Fibroblast of skin of right biceps (primary cell): ENCODE data around the gene DTNBP1.

Source experiments
- DNase-seq: peaks from one replicate; pipeline ENCODE4 v3.0.0-alpha.2; 2013

Gene DTNBP1

DNA sequence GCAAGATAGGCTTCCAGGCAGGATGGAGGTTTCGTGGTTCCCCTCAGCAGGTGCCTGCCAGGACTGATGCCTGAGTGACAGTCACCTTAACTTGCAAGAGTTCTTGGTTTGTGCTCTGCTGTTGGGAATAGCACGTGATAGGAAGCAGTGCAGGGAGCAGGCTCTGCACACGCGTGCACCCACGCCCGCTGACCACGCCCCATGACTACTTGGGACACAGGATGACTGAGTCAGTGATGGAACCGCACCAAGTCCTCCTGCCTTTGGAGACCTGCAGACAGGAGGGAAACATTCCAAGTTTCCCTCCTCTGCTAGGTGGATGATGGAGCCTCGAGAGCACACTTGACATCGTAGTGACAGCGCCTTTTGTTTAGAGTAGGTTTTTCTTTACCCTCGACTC is 164.2 kb downstream of the DTNBP1 start:
- no peak for DNase-seq

DNA sequence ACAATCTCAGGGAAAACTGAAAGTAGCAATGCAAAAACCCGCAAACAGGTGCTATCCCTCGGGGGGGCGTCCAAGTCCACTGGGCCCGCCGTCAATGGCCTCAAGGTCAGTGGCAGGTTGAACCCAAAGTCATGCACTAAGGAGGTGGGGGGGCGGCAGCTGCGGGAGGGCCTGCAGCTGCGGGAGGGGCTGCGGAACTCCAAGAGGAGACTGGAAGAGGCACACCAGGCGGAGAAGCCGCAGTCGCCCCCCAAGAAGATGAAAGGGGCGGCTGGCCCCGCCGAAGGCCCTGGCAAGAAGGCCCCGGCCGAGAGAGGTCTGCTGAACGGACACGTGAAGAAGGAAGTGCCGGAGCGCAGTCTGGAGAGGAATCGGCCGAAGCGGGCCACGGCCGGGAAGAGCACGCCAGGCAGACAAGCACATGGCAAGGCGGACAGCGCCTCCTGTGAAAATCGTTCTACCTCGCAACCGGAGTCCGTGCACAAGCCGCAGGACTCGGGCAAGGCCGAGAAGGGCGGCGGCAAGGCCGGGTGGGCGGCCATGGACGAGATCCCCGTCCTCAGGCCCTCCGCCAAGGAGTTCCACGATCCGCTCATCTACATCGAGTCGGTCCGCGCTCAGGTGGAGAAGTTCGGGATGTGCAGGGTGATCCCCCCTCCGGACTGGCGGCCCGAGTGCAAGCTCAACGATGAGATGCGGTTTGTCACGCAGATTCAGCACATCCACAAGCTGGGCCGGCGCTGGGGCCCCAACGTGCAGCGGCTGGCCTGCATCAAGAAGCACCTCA is 166.3 kb downstream of the DTNBP1 start:
- no peak for DNase-seq

DNA sequence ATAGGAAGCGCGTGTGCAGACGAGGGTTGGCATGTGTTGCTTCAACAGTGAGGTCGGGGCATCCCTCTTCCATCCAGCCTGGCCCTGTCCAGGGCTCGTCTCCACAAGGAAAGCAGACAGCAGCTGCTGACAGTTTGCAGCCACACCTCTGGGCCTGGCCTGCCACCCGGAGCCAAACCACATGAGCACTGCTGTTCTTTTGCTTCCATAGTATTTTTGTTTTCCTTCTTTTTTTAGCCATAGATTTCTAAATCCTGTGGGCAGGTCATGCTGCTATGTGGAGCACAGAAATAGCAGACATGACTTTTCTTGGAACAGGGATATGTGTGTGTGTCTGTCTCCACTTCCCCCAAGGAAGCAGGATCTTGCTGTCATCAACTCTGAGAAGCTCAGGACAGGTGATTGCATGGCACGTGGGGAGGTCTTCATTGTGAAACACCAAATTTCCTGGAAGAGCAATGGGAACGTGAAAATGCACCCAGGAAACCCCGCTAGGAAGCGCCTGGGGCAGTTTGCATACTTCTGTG is 167.4 kb downstream of the DTNBP1 start:
- DNase-seq, result no peak

DNA sequence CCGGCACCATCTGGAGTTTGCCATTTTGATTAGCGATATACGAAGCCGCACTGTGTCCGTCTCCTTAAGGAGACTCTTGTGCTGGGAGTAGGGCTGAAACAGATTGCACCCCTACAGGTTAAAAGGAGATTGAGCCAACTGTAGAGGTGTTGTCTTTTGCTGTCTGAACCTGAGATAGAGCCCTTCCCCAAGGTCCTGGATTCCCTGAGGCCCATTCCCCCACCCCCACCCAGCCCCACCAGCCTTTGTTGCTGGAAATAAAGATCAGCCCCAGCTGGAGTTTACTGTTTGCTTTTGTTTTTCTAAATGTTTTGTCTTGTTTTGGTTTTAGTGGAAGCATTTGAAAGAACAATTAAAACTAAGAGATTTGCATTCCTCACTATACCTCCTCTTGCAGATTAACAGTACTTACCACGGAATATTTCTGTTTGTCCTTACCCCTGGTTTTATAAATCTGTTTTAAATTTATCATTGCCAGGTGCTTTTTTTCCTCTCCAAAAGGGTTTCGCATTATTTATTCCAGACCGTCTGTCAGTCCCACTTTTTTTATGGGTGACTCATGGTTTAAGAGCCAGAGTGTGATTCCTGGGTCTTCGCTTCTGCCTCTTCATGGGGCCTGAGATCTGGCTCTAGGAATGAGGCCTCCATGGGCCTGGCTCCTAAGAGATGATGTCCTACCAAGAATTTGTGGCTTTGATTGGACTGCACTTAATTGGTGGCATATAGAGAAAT is 169.2 kb downstream of the DTNBP1 start:
- peak; percentile 67 for DNase-seq

DNA sequence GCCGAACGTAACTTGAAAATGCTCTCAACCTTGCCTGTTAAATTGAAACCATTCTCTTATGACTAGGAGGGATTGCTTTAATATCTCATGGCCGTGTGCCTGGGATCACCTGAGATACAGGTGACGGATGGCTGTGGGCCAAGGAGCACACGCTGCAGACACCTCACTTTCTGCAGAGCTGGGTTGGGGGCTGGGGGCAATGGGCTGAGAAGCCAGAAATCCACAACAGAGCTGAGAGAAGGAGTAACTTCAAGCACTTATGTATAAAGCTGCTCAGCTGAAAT is 170.9 kb downstream of the DTNBP1 start:
- DNase-seq, result no peak

DNA sequence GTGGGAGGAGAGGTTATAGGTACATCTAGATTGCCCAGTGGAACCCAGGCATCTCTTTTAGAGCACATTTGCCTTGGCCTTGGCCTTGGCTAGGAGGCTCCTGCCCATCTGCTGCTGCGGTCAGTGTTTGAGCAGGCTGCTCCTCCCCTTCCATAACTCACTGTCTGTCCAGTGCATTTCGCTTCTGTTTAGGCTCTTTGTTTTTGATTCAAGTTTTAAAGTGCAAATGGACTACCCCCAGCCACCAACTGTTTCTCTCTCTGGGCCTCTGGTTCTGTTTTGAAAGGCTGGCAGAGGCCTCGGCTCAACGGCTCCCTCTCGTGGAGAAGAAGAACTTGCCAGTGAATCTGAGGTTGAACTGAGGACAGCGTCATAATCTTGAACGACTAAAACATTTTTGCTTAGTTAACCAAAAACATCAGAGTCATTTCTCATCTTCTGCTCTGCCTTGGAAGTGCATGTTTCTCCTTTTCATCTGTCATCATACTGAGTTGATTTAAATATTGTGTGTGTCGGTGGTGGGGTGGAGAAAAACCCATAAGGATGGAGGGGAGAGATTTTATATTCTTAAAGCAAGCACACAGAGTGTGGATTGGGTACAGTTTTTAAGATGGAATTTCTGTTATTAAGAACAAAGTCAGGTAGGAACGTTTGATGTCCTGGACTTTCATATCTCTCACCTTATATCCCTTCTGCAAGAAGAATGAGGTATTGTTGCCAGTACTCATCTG is 171.4 kb downstream of the DTNBP1 start:
- peak; percentile 71 for DNase-seq

DNA sequence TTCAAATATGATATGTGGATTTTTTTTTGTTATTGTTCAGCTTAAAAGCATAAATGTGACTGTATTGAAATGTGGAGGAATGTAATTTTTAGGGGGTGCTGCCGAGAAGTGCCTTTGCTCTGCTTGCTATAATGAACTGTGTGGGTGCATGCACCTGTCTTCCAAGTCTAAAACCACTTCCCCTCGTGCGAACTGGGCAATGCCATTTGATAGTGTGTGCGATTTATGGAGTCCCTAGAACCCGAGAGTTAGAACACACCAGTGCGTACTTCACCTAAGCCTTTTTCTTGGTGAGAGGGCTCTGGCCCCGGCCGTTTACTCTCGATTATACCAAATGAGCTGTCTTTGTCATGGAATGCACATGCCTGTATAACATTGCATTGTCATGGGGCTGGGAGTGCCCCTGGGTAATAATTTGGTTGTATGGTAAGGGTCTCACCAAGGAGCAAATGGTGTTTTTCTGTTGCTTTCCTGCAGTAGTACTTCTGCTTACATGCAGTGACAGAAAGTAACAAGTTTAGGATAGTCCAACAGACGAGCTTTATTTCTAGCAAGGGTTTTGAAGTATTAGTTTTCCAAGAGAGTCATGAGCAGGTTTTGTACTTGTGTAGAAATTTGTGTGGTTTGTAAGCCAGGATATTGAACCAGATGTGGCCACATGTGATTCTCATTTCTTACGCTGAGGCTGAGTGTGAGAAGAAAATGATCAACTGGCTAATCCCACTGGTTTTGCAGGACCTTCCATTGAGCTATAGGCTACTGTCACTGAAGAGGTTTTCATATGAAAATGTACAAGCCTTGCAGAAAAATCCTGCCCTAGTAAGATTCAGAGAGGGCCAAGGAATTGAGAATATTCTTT is 172.4 kb downstream of the DTNBP1 start:
- DNase-seq, result no peak

DNA sequence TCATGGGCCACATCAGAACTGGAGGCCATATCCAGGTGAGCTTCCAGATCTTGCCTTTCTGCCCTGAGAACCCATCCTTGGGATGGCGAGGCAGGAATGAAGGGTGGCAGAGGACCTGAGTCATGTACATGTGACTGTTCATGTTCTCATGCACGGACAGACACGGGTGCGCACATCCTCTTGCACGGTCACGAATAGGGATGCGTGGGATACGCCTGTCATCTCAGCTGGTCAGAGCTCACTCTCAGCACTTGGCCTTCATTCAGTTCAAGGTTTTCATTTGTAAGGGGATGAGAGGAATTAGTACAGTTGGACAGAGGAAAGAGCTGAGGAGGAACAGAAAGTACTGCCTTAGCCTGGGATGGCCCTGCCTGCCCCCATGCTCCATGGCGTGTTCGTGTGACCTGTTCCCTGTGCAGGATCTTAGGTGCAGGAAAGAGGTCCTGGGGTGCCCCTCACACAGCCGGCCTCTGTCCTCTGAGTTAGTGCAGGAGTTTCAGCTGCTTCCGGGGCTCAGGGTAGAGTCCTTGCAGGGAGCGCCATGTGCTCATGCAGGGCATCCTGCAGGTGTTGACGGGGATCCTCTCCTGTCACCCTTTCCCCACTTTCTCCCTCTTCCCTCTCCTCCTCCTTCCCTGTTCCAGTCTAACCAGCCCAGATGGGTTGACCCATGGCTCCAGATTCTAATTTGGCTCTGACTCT is 173.4 kb downstream of the DTNBP1 start:
- DNase-seq, result no peak

DNA sequence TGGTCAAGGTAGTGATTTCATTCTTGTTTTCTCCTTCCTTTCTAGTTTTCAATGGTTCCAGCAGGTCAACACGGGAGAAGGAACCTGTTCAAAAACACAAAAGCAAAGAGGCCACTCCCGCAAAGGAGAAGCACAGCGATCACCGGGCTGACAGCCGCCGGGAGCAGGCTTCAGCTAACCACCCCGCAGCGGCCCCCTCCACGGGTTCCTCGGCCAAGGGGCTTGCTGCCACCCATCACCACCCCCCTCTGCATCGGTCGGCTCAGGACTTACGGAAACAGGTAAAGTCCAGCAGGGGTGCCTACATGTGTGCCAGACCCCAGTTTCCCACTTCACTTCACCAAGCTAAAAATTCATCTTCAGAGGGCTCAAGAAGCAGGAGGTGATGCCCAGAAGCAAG is 175.6 kb downstream of the DTNBP1 start:
- DNase-seq, result no peak

DNA sequence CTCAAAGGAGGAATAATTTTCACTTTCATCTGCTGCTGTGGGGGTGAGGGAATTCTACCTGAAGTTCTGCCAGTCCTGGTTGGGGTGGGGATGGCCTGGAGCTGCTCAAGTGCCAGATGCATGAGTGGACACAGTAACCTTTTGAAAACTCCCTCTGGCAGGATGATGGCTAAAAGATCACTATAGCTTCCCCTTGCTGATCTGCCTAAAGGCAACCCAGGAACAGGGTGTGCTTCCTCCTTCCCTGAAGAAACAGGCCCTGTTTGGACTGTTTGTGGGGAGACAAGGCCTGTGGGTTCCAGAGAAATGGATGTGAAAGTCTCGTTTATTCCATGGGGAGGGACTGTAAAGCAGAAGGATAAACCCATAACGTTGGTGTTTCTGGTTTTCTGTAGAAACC is 176.9 kb downstream of the DTNBP1 start:
- no peak for DNase-seq

DNA sequence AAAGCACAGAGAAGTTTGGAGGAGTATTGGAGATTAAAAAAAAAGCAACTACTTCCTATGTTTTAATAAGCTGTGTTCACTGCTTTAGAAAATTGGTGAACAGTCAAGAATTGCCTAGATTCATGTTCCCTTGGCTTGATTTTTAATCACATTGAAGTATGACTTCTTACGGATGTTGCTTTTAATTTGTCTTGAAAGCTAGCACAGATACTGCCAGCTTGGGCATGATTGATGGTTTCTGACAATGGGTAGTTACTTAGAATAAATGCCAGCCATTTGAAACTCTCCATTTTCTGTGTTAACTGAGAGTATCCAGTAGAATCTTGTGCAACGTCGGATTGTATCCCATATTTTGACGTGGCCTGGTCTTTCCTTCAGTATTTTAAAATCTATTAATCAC is 178.0 kb downstream of the DTNBP1 start:
- no peak for DNase-seq

DNA sequence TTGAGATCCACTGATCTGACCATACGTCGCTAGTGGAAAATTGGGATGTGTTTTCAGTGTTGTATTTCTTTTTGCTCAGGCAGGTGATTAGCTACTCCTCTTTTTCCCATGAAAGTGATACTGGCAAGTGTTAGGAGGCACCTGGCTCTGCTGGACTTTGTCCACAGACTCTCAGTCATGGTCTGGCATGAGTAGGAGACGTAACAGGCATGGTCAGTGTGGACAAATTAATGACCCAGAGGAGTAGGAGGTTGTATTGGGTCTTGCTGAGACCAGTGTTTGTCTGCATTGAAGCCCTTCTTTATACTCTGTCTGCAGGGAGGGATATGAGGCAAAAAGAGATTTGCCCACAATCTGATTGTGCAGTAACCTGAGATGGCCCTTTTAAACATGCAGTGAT is 178.7 kb downstream of the DTNBP1 start:
- DNase-seq, result no peak

DNA sequence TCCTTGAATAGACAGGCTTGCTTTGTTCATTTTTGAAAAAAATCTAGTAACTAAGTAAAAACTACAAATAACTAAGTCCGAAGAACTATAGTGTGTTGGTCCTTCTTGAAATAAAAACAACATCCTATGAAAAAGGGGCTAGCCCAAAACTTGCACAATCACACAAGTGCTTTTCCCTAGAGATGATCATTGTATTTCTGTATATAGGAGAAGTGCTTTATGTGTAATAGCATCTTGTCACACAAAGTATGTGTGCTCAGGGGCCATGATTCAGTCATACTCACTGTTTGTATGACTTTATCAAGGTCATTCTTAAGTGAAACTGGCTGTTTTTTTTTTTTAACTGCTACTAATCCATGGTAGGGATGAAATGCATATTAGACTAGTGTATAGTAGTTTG is 179.8 kb downstream of the DTNBP1 start:
- DNase-seq, result peak; percentile 24

DNA sequence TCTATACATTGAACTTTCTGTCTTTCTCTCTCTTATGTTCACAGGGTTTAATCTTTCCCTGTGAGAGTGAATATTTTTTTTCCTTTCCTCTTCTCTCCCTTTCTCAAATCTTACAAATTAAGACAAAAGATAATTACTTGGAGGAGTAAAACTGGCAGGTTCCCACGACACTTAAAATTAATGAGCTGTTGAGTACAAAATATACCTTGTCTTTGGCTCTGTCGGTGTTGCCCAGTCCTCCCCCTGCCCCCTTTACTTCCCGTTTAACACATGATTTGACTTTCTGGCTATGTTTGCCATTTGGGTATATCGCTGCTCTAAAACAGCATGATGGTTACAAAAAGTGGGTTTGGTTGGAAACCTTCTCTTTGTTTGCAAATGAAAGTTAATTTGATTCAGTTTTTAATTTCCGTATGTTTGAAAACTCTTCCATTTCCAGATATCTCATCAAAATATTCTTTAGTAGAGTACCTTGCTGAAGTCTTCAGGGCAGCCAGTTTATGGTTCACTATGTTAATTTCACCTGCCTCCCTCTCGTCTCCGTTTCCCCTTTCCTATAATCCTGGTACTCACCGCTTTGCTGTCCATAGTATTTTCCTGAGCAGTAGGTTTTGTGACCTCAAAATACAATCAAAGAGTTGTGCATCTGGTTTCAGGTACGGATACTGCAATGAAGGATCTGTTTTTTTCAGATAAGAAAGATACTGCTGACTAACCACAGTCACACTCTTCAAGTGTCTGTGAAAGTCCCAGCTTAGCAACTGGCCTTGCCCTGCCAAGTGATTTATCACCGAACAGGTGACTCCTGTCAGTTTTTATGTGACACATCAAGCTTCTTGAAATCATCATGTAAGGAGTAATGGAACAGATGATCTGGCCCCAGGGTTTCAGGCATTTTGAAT is 181.2 kb downstream of the DTNBP1 start:
- DNase-seq, result no peak

DNA sequence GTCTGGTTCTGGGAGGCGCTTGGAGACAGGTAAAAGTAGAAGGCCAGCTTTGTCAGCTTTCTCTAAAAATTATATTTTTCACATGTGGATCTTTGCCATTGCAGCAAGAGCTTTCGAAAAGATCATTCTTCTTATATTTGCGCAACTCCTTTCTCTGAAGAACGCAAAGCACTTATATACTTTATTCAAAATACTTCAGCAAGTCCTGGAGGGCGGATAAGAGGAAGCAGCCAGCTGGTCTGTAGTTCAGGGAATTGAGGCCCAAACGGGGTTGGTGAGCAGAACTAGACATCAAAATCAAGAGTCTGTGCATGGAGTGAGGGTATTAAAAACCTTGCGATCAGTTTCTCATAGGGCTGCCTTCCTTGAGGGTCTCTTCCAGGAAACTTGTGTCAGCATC is 182.3 kb downstream of the DTNBP1 start:
- DNase-seq, result no peak

DNA sequence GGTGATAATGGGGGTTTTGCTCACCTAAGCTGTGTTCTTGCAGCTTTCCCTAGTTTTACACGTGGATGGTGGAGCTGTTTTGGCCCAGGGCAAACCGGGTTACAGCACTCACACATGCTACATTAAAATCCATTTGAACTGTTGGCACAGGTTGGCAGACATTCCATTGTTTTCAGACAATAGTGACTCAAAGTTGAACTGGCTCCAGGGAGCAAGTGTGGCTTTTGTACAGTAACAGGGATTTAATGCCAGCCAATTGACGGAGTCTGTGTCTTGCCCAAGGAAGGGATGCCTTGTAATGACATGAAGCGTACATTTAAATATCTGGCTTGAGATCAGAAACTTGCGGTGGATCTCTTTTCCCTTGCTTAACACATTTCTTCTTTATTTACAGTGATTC is 183.1 kb downstream of the DTNBP1 start:
- DNase-seq, result no peak

DNA sequence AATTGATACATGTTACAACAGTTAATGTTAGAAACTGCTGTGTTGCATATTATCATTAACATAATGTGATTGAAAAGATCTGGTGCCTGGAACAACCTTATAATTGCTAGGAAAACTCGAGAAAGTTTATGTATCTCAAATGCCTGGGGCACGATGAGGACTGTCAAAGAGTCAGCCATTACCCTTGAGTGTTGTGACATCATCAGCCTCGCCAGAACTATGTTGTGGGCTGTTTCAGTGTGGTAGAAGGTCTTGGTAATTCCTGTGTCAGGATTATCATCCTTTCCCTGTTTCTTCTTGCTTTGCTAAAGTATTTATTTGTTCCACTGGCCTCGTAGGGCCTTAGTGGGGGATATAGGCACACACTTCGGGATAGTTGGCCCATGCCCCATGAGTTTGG is 185.1 kb downstream of the DTNBP1 start:
- DNase-seq, result no peak

DNA sequence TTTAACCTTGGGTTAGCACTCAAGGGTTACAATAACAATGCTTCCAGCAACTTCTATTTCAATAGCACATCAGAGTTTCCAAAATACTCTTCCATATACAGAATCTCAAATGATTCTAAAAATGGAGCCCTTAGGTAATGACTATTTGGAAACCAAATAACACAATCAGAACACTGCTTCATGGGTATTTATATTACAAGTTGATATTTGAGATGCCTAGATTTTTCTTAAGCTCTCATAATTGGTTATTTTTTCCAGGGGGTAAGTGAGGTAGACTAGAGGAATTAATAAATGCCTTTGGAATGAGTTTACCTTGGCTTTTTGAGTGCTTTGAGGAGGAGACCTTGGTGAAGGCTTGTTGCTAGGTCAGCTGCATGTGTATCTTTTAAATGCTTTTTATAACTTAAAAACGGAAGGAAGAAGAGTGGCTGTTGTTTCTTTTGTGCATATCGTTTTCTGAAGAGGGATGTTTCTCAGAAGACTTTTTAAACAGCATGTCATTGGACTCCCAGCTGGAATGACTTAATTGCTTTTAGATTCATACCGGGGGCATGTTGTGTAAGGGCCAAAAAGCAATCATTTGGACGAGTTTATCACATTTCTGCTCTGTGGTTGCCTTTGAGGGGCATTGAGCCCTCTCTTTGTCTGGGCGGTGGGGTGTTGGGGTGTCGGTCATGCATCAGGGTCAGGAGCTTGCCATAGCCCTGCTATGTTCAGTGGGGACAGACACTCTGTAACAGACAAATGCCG is 186.0 kb downstream of the DTNBP1 start:
- DNase-seq, result peak; percentile 45

DNA sequence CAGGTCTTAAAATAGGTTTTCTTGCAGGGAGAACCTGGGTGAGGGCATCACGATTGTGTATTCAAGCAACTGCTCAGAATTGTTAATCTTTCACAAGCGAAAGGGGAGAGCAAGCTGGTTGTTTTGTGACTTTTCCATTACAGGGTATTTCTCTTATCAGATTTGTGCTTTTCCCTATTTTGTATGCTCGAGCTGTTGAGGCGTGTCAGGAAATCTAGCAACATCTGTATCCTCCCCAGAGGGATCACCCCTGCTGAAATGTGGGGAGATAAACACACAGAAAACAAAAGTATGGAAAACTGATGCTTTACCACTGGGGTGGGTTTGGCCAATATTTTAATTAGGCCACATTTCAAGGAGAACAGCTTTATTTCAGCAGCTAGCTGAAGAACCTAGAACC is 187.0 kb downstream of the DTNBP1 start:
- no peak for DNase-seq

DNA sequence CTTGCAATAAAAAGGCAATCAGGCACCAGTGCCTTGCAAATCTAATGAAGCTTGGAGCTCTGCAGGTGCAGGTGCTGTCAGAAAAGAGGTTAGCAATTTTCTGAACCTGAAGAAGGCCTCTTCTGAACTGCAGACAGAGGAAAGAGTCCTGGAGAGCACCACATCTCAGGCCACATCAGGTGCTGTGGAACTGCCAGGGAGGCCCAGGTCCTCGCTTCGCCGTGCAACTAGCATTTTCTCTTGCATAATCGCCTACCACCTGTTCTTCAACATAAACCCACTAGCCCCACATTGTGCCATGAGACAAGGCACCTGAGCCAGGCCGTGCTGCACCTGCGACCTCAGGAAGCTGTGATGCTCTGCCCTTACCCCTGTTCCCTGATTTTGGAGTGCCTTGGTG is 187.6 kb downstream of the DTNBP1 start:
- no peak for DNase-seq
